Stomach (tissue), 9 donors: ENCODE measurements around the gene XYLT1. TPM values are rescaled to one million over a fixed set of nuclear protein-coding genes. Genes with fewer than 3 reads are reported as not detected.

Experiments used
- DNase-seq, 2 donors: peaks; one replicate each; pipeline versions ENCODE4 v3.0.0 to v3.0.0-alpha.2; 2013 to 2019
- H3K27ac ChIP-seq, 5 donors: fragments of 200-600 bp in 4 of 5; sonication (generic) in 4 of 5; one replicate each; pipeline ENCODE4 v1.5.1; 2013 to 2019; ENCODE audit warnings: mild to moderate bottlenecking in 1 of 5, moderate library complexity in 1 of 5
- H3K27me3 ChIP-seq, 3 donors: fragments of 200-600 bp; sonication (generic); one replicate each; pipeline ENCODE4 v1.5.1; 2017 to 2019; ENCODE audit warnings: mixed run types in 1 of 3
- H3K36me3 ChIP-seq, 4 donors: fragments of 200-600 bp; sonication (generic); 1 replicate in 3 of 4; 2 replicates in 1 of 4; pipeline ENCODE4 v1.5.1; 2016 to 2019
- H3K4me1 ChIP-seq, 4 donors: fragments of 200-600 bp; sonication (generic); one replicate each; pipeline ENCODE4 v1.5.1; 2016 to 2019
- H3K4me3 ChIP-seq, 4 donors: fragments of 200-600 bp; sonication (generic) in 3 of 4; one replicate each; pipeline ENCODE4 v1.5.1; 2016 to 2019; ENCODE audit warnings: mild to moderate bottlenecking in 1 of 4
- H3K9me3 ChIP-seq, 4 donors: fragments of 200-600 bp; sonication (generic); one replicate each; pipeline ENCODE4 v1.5.1; 2016 to 2019
- CTCF ChIP-seq, 7 experiments: fragments of 450-650 bp in 4 of 7; fragments of 200-600 bp in 3 of 7; sonication (generic) in 3 of 7; IDR thresholded peaks; one replicate each; pipeline ENCODE4 v1.5.1; 2016 to 2019; ENCODE audit warnings: antibody characterized with exemption in 7 of 7, control low read depth in 2 of 7, mild to moderate bottlenecking in 1 of 7
- EP300 ChIP-seq: sonication (generic); formaldehyde crosslinking; IDR thresholded peaks from one replicate; pipeline ENCODE4 v1.6.1; 2017; ENCODE audit warnings: antibody characterized with exemption
- POLR2A ChIP-seq, 4 donors: fragments of 450-650 bp; IDR thresholded peaks; one replicate each; pipeline ENCODE4 v1.6.1; 2016; ENCODE audit warnings: antibody characterized with exemption in 4 of 4, control low read depth in 2 of 4, mild to moderate bottlenecking in 1 of 4, moderate library complexity in 1 of 4
- POLR2AphosphoS5 ChIP-seq, 3 donors: sonication (generic); formaldehyde crosslinking; IDR thresholded peaks; one replicate each; pipeline ENCODE4 v1.6.1; 2016; ENCODE audit warnings: antibody characterized with exemption in 3 of 3
- WGBS, 5 donors: extraction: QIAGEN DNeasy Blood & Tissue Kit in 3 of 5; methylation state at CpG; one replicate each; pipeline versions ENCODE4 v1.1.5 to v1.1.7; 2013 to 2018; 5-methylcytosine and 5-hydroxymethylcytosine counted together
- intact Hi-C: fragments of 100-400 bp; cut with DNase I; formaldehyde crosslinking; loops from one replicate; pipeline ENCODE4 v1.15.1; 2023; ENCODE audit warnings: low total_unique reads
- polyA plus RNA-seq, 3 donors: library from polyadenylated mRNA; stranded (reverse); fragments of 200-250 nt; gene quantifications; one replicate each; pipeline ENCODE4 v1.2.3, GENCODE V29; 2013
- total RNA-seq, 5 donors: library from RNA; depleted of rRNA; stranded (reverse); fragments of >200 nt; gene quantifications; one replicate each; pipeline versions ENCODE4 v1.1.0 to v1.2.3, GENCODE V29; 2014 to 2016
- donor health status: healthy with polysubstance abuse.
- donor health status: Bipolar disorder and iron deficiency.
- donor health status: healthy.

Gene XYLT1
- total and polyA plus RNA-seq, 8 donors = 0.87 to 59.5 (median 9.5) TPM

- no peak for DNase-seq
- no peaks in the 10 kb centered on the region for H3K27me3 ChIP-seq
- H3K36me3 ChIP-seq = peaks cover 0 to 14% (median 6%) of the 10 kb centered on the region in 4 donors
- H3K27ac ChIP-seq = no peak overlapping the region
- TF ChIP-seq CTCF (IDR thresholded peaks at IDR 0.05) (no peak), POLR2AphosphoS5 (IDR thresholded peaks at IDR 0.05) (no peak), POLR2A (IDR thresholded peaks at IDR 0.05) (no peak), EP300 (no peak)
- 82 to 95% (median 92%) methylated on average over 5 of the region's 5 CpGs for WGBS, 5 donors
- peaks cover 0 to 8% (median 5%) of the 10 kb centered on the region in 4 donors for H3K4me1 ChIP-seq
- H3K9me3 ChIP-seq = no peaks in the 10 kb centered on the region
- intact Hi-C loops = no loop called here
- no peak overlapping the region for H3K4me3 ChIP-seq
Measured at GRCh38 chr16:17260276-17260849, 210.4 kb downstream of the XYLT1 start.

GRCh38 chr16:17259751-17260270 lies 210.9 kb downstream of the XYLT1 start:
- Histone ChIP-seq H3K9me3 (no peaks in the 10 kb centered on the region), H3K36me3 (peaks cover 0 to 14% (median 6%) of the 10 kb centered on the region in 4 donors), H3K4me1 (peaks cover 0 to 8% (median 5%) of the 10 kb centered on the region in 4 donors), H3K27me3 (no peaks in the 10 kb centered on the region), H3K27ac (peak overlapping the region in 2 of 5 donors; percentile 24 to 57), H3K4me3 (no peak overlapping the region)
- TF ChIP-seq EP300 (no peak), POLR2A (IDR thresholded peaks at IDR 0.05) (no peak), CTCF (IDR thresholded peaks at IDR 0.05) (no peak), POLR2AphosphoS5 (IDR thresholded peaks at IDR 0.05) (no peak)
- intact Hi-C loops = no loop called here
- 72 to 85% (median 78%) methylated on average over 6 of the region's 6 CpGs for WGBS, 5 donors
- DNase-seq = no peak

GRCh38 chr16:17258848-17259713 lies 211.7 kb downstream of the XYLT1 start:
- intact Hi-C loops = no loop called here
- no peak overlapping the region for H3K4me3 ChIP-seq
- 77 to 87% (median 83%) methylated on average over 23 of the region's 23 CpGs for WGBS, 5 donors
- TF ChIP-seq EP300 (no peak), CTCF (IDR thresholded peaks at IDR 0.05) (no peak), POLR2AphosphoS5 (IDR thresholded peaks at IDR 0.05) (no peak), POLR2A (IDR thresholded peaks at IDR 0.05) (no peak)
- peaks cover 0 to 14% (median 6%) of the 10 kb centered on the region in 4 donors for H3K36me3 ChIP-seq
- H3K4me1 ChIP-seq = peaks cover 0 to 8% (median 5%) of the 10 kb centered on the region in 4 donors
- DNase-seq = no peak
- no peaks in the 10 kb centered on the region for H3K27me3 ChIP-seq
- H3K9me3 ChIP-seq = no peaks in the 10 kb centered on the region
- H3K27ac ChIP-seq = peak overlapping the region in 4 of 5 donors; percentile 7 to 57 (median 37)

GRCh38 chr16:17258077-17258599 lies 212.6 kb downstream of the XYLT1 start:
- Histone ChIP-seq H3K4me3 (no peak overlapping the region), H3K27ac (peak overlapping the region in 1 of 5 donors; percentile 50), H3K27me3 (no peaks in the 10 kb centered on the region), H3K36me3 (peaks cover 0 to 14% (median 6%) of the 10 kb centered on the region in 4 donors), H3K9me3 (no peaks in the 10 kb centered on the region), H3K4me1 (peaks cover 0 to 8% (median 5%) of the 10 kb centered on the region in 4 donors)
- 48 to 98% (median 92%) methylated on average over 2 of the region's 2 CpGs for WGBS, 5 donors
- intact Hi-C loops = no loop called here
- TF ChIP-seq CTCF (IDR thresholded peaks at IDR 0.05) (no peak), POLR2A (IDR thresholded peaks at IDR 0.05) (no peak), EP300 (no peak), POLR2AphosphoS5 (IDR thresholded peaks at IDR 0.05) (no peak)
- DNase-seq = no peak
